ENCODE results near the gene APC. TPM values are rescaled to one million over a fixed set of nuclear protein-coding genes. Genes with fewer than 3 reads are reported as not detected.

Gene APC
- total and polyA plus RNA-seq, 4 experiments from 2014 or later = 4.4 to 44.5 (median 31.8) TPM

DNA sequence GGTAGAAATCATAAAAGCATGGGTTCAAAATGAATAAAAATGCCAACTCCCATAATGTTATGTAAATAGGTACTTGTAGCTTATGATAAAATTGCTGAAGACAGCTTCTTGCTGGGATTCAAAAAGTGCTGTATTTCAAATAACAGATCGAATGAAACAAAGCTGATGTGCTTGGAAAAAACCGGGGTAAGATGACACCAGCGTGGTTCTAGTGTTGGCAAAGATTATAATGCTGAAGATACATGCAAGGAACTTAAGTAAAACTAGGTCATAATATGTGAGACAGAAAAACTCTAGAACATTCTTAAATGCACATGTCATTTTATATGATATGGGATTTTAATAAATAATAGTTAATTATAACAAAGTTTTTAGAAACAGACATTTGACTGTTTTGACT is 44.4 kb upstream of the APC start:
- POLR2A ChIA-PET (ENCODE audit: partially characterized antibody) = no interaction called here
- Mint-ChIP-seq H3K36me3 (no peaks in the 10 kb centered on the region), H3K27ac (no peak overlapping the region), H3K4me1 (no peaks in the 10 kb centered on the region), H3K4me3 (no peak overlapping the region), H3K9me3 (peaks cover 0 to 7% (median 0%) of the 10 kb centered on the region in 8 donors), H3K27me3 (peaks cover 16 to 40% of the 10 kb centered on the region in 2 donors)
- DNase-seq = no peak
- no peaks in the 10 kb centered on the region for H3K4me1 ChIP-seq (ENCODE audit: insufficient read depth, low read length)
- intact Hi-C loops (cut with micrococcal nuclease) = loop anchor here (5.0 kb wide), 2 partner anchors 141 to 269 kb away; no protein-coding TSS in a partner anchor
- no peak overlapping the region for H3K4me3 ChIP-seq (ENCODE audit: low read length in 2 of 2)
- H3K27ac ChIP-seq (ENCODE audit: low read depth, low read length) = no peak overlapping the region
- peaks cover 12% of the 10 kb centered on the region for H3K27me3 ChIP-seq (ENCODE audit: insufficient read depth, low read length)
- H3K9me3 ChIP-seq (ENCODE audit: control insufficient read depth in 1 of 2, low read length in 2 of 2) = no peaks in the 10 kb centered on the region
- no peaks in the 10 kb centered on the region for H3K36me3 ChIP-seq (ENCODE audit: insufficient read depth, low read length)
- CTCF ChIA-PET (ENCODE audit: partially characterized antibody) = interaction anchor here (0.9 to 7.8 kb wide), 4 partner anchors 9 to 268 kb away, joined by 3 to 40 read pairs (median 6); no protein-coding TSS in a partner anchor

DNA sequence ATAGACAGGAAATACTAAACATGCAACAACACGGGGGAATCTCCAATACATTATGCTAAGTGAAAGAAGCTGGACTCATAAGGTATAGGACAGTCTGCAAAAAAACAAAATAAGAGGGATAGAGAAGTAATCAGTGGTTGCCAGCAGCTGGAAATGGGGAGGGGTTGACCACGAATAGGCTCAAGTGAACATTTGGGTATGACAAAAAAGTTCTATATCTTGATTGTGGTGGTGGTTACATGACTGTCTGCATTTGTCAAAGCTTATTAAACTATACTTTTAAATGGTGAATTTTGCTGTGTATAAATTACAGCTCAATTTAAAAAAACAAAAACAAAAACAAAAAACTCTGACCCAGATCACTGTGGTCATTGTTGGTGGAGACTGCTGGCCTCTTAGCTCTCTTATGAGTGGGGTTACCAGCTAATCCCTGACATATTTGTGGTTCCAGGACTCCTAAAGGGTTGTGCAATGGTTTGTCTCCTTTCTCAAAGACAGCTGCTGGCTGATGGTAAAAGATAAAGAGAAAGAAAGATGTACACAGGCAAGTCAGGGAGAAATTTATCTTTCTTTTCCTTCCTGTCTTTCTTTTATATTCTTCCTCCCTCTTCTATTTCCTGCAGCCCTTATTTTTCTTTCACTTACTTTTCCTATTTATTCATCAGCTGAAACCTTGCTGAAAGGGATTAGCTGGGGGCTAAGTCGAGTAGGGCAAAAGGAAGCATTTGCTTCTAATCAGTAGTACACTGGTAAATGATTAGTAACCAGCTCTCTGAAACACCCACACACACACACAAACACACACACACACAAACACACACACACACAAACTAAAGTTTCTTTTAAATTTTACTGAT is 42.6 kb upstream of the APC start:
- intact Hi-C loops (cut with micrococcal nuclease) = loop anchor here (5.0 kb wide), 2 partner anchors 143 to 267 kb away; no protein-coding TSS in a partner anchor
- Histone ChIP-seq H3K27me3 (ENCODE audit: insufficient read depth, low read length) (peaks cover 7% of the 10 kb centered on the region), H3K27ac (ENCODE audit: low read depth, low read length) (no peak overlapping the region), H3K4me3 (ENCODE audit: low read length in 2 of 2) (no peak overlapping the region), H3K9me3 (ENCODE audit: control insufficient read depth in 1 of 2, low read length in 2 of 2) (no peaks in the 10 kb centered on the region), H3K36me3 (ENCODE audit: insufficient read depth, low read length) (no peaks in the 10 kb centered on the region), H3K4me1 (ENCODE audit: insufficient read depth, low read length) (no peaks in the 10 kb centered on the region)
- Mint-ChIP-seq H3K4me1 (no peaks in the 10 kb centered on the region), H3K27me3 (peaks cover 16 to 36% of the 10 kb centered on the region in 2 donors), H3K9me3 (peaks cover 0 to 7% (median 0%) of the 10 kb centered on the region in 8 donors), H3K27ac (no peak overlapping the region), H3K4me3 (no peak overlapping the region), H3K36me3 (no peaks in the 10 kb centered on the region)
- POLR2A ChIA-PET (ENCODE audit: partially characterized antibody) = no interaction called here
- no peak for DNase-seq
- CTCF ChIA-PET (ENCODE audit: partially characterized antibody) = interaction anchor here (1.1 to 7.8 kb wide), 2 partner anchors 63 to 228 kb away, joined by 3 to 40 read pairs; no protein-coding TSS in a partner anchor

DNA sequence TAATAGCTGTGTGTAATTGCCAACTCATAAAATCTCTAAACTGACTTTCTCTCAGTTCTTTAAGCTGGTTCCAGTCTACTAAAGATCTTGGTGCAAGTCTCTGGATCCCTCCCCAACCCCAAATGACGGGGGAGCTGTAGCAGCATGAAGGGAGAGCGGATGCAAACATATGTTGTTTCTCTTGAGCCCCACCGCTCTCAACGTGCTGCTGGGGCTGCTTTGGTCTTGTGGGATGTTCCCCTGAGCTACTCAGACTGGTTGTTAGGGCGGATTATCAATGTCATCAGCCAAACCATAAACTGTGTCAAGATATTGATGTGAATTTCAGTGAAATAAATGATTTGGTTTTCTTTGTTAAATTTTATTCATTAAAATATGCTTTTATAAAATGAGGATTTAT is 40.9 kb upstream of the APC start:
- Mint-ChIP-seq H3K4me1 (no peaks in the 10 kb centered on the region), H3K4me3 (no peak overlapping the region), H3K27ac (no peak overlapping the region), H3K27me3 (peaks cover 11 to 30% of the 10 kb centered on the region in 2 donors), H3K9me3 (peaks cover 0 to 3% (median 0%) of the 10 kb centered on the region in 8 donors), H3K36me3 (no peaks in the 10 kb centered on the region)
- ChIA-PET CTCF (ENCODE audit: partially characterized antibody) (no interaction called here), POLR2A (ENCODE audit: partially characterized antibody) (no interaction called here)
- Histone ChIP-seq H3K27ac (ENCODE audit: low read depth, low read length) (no peak overlapping the region), H3K27me3 (ENCODE audit: insufficient read depth, low read length) (peaks cover 7% of the 10 kb centered on the region), H3K9me3 (ENCODE audit: control insufficient read depth in 1 of 2, low read length in 2 of 2) (no peaks in the 10 kb centered on the region), H3K4me3 (ENCODE audit: low read length in 2 of 2) (no peak overlapping the region), H3K36me3 (ENCODE audit: insufficient read depth, low read length) (no peaks in the 10 kb centered on the region), H3K4me1 (ENCODE audit: insufficient read depth, low read length) (no peaks in the 10 kb centered on the region)
- intact Hi-C loops (cut with micrococcal nuclease) = no loop called here
- no peak for DNase-seq

DNA sequence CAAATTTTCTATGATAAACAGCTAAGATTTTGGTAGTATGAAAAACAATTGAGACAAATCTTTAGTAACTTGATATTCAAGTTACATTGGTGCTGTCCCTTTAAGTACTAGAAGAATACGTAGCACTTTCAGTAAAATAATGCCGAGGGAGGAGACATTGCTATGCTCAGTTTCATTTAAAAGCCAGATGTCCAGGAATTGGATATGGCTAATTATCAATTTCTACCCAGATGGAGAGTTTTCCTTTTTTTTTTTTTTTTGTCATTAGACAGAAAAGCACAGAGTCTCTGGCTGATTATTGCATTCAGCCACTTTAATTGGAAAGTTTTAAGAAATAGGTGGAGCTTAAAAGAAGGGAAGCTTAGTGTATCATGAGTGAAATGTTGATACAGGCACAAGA is 40.4 kb upstream of the APC start:
- Mint-ChIP-seq H3K27ac (no peak overlapping the region), H3K36me3 (no peaks in the 10 kb centered on the region), H3K27me3 (peaks cover 9 to 28% of the 10 kb centered on the region in 2 donors), H3K4me3 (peak overlapping the region in 1 of 8 donors; percentile 17), H3K9me3 (peaks cover 0 to 1% (median 0%) of the 10 kb centered on the region in 8 donors), H3K4me1 (no peaks in the 10 kb centered on the region)
- H3K4me3 ChIP-seq (ENCODE audit: low read length in 2 of 2) = no peak overlapping the region
- no peaks in the 10 kb centered on the region for H3K9me3 ChIP-seq (ENCODE audit: control insufficient read depth in 1 of 2, low read length in 2 of 2)
- no peaks in the 10 kb centered on the region for H3K4me1 ChIP-seq (ENCODE audit: insufficient read depth, low read length)
- peaks cover 7% of the 10 kb centered on the region for H3K27me3 ChIP-seq (ENCODE audit: insufficient read depth, low read length)
- ChIA-PET CTCF (ENCODE audit: partially characterized antibody) (no interaction called here), POLR2A (ENCODE audit: partially characterized antibody) (interaction anchor here (1.2 kb wide), 1 partner anchor 10 kb away, joined by 5 read pairs; no protein-coding TSS in a partner anchor)
- DNase-seq = no peak
- no peaks in the 10 kb centered on the region for H3K36me3 ChIP-seq (ENCODE audit: insufficient read depth, low read length)
- no peak overlapping the region for H3K27ac ChIP-seq (ENCODE audit: low read depth, low read length)
- intact Hi-C loops (cut with micrococcal nuclease) = no loop called here

DNA sequence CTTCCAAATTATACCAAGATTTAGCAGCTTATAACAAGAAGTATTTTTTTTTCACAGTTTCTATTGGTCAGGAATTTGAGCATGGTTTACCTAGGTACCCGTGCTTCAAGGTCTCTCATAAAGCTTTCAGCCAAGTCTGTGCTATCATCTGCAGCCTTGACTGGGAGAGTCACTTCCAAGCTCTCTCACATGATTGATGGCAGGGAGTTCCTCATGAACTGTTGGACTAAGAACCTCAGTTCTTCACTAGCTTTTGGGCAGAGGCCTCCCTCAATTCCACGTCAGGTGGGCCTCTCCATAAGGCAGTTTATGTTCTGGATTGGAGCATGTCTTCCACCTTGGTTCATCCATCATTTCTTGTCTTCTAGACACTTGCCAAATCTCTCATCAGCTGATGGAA is 39.9 kb upstream of the APC start:
- no peak overlapping the region for H3K27ac Mint-ChIP-seq
- no peaks in the 10 kb centered on the region for H3K4me1 ChIP-seq (ENCODE audit: insufficient read depth, low read length)
- peaks cover 7 to 23% of the 10 kb centered on the region in 2 donors for H3K27me3 Mint-ChIP-seq
- no peak overlapping the region for H3K27ac ChIP-seq (ENCODE audit: low read depth, low read length)
- peaks cover 7% of the 10 kb centered on the region for H3K27me3 ChIP-seq (ENCODE audit: insufficient read depth, low read length)
- DNase-seq = no peak
- intact Hi-C loops (cut with micrococcal nuclease) = no loop called here
- H3K36me3 ChIP-seq (ENCODE audit: insufficient read depth, low read length) = no peaks in the 10 kb centered on the region
- no peak overlapping the region for H3K4me3 Mint-ChIP-seq
- H3K4me3 ChIP-seq (ENCODE audit: low read length in 2 of 2) = no peak overlapping the region
- H3K9me3 ChIP-seq (ENCODE audit: control insufficient read depth in 1 of 2, low read length in 2 of 2) = no peaks in the 10 kb centered on the region
- ChIA-PET POLR2A (ENCODE audit: partially characterized antibody) (interaction anchor here (1.2 kb wide), 1 partner anchor 10 kb away, joined by 5 read pairs; no protein-coding TSS in a partner anchor), CTCF (ENCODE audit: partially characterized antibody) (no interaction called here)
- H3K9me3 Mint-ChIP-seq = peaks cover 0 to 1% (median 0%) of the 10 kb centered on the region in 8 donors
- no peaks in the 10 kb centered on the region for H3K36me3 Mint-ChIP-seq
- no peaks in the 10 kb centered on the region for H3K4me1 Mint-ChIP-seq

DNA sequence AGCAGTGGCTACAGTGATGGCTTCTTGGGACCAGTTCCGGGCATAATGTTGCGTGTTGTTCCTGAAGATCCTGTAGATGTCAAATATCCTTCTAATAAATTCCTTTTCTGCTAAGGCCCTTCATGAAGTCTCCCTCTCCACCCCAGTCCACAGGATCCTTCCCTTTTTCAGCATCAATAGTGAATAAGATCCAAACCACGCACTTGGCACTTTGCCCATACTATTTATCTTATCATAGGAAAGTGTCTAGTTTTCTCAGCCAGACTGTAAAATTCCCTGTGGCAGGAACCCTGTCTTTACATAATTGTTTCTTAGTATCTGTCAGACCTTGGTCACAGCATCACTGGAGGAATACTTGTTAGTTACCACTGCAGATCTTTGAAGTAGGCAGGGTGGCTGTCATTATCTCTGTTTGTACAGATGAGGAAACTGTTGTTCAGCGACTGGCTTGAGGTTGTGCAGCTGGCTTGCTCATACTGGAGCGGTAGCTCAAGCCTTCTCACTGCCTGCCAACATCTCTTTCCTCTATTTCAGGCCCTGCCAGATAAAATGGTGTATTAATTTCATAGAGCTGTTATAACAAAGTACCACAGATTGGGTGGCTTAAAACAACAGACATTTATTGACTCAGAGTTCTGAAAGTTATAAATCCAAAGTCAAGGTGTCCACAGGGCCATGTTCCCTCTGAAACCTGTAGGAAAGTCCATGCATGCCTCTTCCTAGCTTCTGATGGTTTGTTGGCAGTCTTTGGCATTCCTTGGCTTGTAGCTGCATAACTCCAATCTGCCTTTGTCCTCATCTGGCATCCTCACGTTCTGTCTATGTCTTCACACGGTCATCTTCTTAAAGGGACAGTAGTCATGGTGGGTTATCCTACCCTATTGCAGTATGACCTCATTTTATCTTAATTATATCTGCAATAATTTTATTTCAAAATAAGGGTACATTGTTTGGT is 33.5 kb upstream of the APC start:
- H3K4me1 ChIP-seq (ENCODE audit: insufficient read depth, low read length) = peaks cover 23% of the 10 kb centered on the region
- intact Hi-C loops (cut with micrococcal nuclease) = no loop called here
- peaks cover 18 to 31% (median 21%) of the 10 kb centered on the region in 4 donors for H3K4me1 Mint-ChIP-seq
- H3K4me3 Mint-ChIP-seq = no peak overlapping the region
- ChIA-PET POLR2A (ENCODE audit: partially characterized antibody) (no interaction called here), CTCF (ENCODE audit: partially characterized antibody) (interaction anchor here (0.6 to 0.8 kb wide), 3 partner anchors 20 to 222 kb away, joined by 3 to 4 read pairs (median 3); no protein-coding TSS in a partner anchor)
- no peak overlapping the region for H3K4me3 ChIP-seq (ENCODE audit: low read length in 2 of 2)
- H3K36me3 ChIP-seq (ENCODE audit: insufficient read depth, low read length) = no peaks in the 10 kb centered on the region
- H3K9me3 Mint-ChIP-seq = peaks cover 0 to 2% (median 0%) of the 10 kb centered on the region in 8 donors
- H3K36me3 Mint-ChIP-seq = peaks cover 0 to 11% of the 10 kb centered on the region in 2 donors
- no peak overlapping the region for H3K27ac ChIP-seq (ENCODE audit: low read depth, low read length)
- no peaks in the 10 kb centered on the region for H3K27me3 ChIP-seq (ENCODE audit: insufficient read depth, low read length)
- peaks cover under 1 to 3% of the 10 kb centered on the region in 2 donors for H3K27me3 Mint-ChIP-seq
- no peak for DNase-seq
- H3K9me3 ChIP-seq (ENCODE audit: control insufficient read depth in 1 of 2, low read length in 2 of 2) = no peaks in the 10 kb centered on the region
- no peak overlapping the region for H3K27ac Mint-ChIP-seq

Measured in CD4-positive, alpha-beta memory T cell (primary cell).